EL (cell line): ENCODE data around the gene SULF2.
A peak's percentile ranks its signal among the peaks of the same experiment; 100 is the strongest.
"Not testable (repeated sequence)": the region's sequence is repeated elsewhere in the genome, so short reads cannot be mapped to it uniquely, and the experiment has no call there.

Experiments used
- DNase-seq: peaks from one replicate; pipeline ENCODE4 v3.0.0-alpha.2; 2016

Gene SULF2

DNA sequence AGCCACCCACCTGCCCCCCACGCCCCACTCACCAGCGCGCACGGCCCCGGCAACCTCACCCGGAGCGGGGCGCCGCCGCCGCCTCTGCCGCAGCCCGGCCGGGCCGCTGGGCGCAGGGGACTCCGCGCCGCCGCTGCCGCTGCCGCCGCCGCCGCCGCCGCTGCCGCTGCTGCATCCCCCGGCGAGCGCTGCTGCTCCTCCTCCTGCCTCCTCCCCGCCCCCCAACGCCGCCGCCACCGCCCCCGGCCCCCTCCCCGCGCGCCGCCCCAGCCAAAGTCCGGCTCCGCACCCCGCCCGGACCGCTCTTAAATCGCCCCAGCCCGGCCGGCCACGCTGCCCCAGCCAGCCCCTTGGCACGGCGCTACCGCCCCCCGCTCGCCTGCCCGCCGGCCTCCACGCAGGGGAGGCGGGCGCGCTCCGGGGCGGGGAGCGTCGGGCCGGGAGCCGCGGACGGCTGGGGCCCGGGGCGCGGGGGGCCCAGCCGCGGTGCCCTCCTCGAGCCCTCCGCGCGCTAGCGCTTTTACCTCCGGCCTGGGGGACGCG is at the start of gene SULF2:
Gene SULF2, minus strand, starts transcription at position 171 of the 543 bp plus-strand sequence. CDS start 28,118 bp downstream, outside the sequence.
- no peak for DNase-seq

- DNase-seq: not testable (repeated sequence)
Measured at GRCh38 chr20:47831675-47832074, 46.4 kb upstream of the SULF2 start.

DNA sequence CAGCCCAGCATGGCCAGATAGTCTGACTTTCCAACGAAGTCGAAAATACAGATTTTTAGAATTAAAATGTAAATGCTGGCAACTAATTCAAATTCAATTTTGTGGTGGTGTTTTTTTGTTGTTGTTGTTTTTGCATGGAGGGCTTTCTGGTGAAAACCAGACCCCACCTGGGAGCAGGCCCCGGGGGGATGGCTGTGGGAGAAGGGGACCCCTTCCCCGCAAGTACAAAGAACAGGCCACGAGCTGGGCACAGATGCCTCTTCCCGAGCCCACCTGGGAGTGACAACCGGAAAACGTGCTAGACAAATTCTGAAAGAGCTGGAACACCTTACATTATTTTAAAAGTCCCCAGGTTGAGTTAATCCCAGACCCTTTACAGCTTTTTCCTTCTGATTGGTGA is 41.4 kb upstream of the SULF2 start:
- not testable (repeated sequence) for DNase-seq

DNA sequence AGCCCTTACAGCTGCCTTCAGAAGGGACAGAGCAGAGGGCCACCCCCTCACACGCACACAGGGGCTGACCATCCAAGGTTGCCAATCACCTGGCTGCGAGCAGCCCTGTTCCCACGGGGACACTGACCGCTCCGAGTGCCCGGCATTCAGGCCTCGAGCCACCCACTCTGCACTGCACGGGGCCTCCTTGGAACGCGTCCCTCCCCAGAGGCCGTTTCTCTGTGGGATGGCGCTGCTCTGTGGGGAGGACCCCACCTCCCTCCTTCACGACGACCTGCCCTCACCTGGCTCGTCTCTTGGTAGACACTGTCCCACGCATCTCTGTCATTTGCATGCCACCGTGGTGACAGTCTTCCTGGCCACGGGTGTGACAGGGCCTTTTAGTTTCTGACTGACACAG is 40.7 kb upstream of the SULF2 start:
- not testable (repeated sequence) for DNase-seq

- no peak for DNase-seq
Measured at GRCh38 chr20:47825011-47825762, 39.9 kb upstream of the SULF2 start.

- not testable (repeated sequence) for DNase-seq
Measured at GRCh38 chr20:47823941-47824340, 38.7 kb upstream of the SULF2 start.

DNA sequence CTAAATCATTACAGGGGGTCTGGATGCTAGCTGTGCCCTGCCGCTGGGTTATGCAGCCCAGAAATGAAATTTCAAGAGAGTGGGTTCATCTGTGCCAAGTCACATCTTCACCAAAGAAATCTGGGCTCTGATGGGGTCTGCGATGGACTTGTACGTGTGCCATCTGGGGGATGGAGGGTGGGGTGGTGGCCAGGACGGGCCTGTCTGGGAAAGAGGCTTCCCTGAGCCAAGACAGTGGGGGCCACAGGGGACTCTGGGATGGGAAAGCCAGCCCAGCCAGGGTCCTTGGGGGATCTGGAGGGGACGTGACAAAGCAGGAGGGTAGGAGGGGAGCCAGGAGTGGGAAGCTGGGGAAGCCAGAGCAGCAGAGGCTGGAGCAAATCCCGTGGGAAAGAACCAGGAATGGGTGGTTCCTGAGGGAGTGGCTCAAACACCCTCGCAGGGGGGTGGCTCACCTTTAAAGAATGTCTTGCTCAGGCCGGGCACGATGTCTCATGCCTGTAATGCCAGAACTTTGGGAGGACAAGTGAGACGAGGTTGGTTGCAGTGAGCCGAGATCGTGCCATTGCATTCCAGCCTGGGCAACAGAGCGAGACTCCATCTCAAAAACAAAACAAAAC is 36.3 kb upstream of the SULF2 start:
- DNase-seq: peak; percentile 42

GRCh38 chr20:47818996-47819609 is 33.8 kb upstream of the SULF2 start:
- no peak for DNase-seq

GRCh38 chr20:47818466-47818865 is 33.2 kb upstream of the SULF2 start:
- no peak for DNase-seq

DNA sequence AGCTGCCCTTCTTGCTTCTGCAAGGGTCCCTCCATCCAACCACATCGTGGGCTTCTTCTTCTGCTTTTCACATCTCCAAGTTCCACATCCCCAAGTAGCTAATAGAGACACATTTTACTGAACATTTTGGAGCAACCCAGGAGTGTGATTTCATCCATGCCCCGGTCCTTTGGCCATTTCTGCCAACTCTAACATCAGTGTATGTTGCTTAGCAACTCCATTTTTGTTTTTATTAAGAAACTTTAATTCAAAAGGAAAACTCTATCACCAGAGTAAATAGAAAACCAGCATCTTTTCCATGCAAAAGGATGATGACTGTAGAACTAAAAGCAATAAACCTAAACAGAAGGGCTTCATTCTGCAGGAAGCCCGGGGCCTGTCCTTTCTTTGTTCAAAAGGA is 32.7 kb upstream of the SULF2 start:
- no peak for DNase-seq

GRCh38 chr20:47817573-47817972 is 32.3 kb upstream of the SULF2 start:
- DNase-seq: no peak

- DNase-seq: no peak
Measured at GRCh38 chr20:47816487-47817451, 31.5 kb upstream of the SULF2 start.

DNA sequence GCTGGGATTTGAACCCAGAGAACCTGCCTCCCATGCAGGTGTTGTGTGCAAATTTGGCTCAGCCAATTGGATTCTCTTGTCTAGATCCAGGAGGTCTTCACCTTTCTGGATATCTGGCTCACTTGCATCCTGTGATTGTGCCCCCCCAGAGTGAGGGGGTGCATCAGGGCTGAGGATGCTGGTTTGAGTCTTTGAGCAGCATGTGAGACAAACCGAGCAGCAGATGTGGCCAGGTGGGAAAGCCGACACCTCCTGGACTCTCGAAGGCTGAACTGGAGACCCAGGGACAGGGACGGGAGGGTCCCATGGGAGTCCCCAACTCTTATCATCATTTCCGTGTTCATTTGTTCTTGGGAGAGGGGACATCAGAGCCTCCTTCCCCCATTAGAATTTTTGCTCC is 30.6 kb upstream of the SULF2 start:
- no peak for DNase-seq

- DNase-seq: no peak
Measured at GRCh38 chr20:47815416-47815806, 30.1 kb upstream of the SULF2 start.

DNA sequence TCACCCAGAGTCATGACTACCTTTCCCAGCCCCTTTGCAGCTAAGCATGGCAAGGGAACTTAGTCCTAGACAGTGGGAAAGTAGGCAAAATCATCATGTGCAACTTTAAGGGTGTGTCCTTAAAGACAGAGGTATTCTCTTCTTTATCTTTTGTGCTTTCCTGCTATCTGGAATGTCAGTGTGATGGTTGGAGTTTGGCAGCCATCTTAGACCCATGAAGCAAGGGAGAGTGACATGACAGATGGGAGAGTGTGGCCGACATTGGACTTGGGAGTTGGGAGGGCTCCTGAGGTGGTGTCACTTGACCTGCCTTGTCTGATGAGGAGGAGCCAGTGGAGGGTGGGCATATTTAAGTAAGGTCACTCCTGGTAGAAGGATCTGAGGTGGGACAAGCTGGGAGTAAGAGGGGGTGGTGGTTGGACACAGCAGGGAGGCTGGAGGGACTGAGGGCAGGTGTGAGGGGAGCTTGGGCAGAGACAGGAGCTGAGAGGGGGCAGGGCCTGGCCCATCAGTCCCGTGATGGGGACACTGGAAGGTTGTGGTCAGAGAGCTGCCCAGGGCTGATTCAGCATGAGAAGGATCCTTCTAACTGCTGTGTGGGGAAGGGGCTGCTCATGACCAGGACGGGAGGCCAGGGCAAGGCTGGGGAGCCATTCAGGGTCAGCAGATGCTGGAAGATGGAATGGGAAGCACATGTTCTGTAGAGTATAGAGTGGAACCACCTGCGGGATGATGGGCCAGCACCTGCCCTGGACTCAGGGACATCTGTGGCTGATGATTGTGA is 29.5 kb upstream of the SULF2 start:
- no peak for DNase-seq

GRCh38 chr20:47810721-47811347 is 25.6 kb upstream of the SULF2 start:
- no peak for DNase-seq

DNA sequence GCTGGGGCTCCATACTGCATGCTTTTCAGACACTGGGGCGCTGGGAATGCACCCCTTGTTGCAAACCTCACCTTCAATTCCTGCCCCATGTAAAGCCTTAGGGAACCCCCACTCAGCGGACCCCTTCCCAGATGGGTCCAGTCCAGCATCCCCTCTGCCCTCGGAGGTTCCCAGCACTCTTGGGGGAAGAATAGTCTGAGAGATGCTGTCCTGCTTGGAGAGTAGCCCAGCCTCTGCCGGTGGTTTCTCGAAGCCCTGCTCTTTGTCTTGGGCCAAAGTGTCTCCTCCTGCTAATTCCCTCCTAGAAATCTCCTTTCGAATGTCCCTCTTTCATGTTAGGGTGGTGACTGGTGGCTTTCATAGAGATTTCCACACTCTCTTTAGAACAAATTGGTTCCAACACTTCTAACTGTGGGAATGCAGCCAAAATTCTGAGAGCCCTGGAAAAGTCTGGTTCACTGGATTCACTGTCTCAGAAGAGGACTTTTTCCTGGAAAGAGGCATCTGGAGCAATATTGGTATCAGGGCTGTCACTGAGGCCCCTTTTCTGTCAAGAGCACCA is 24.9 kb upstream of the SULF2 start:
- no peak for DNase-seq

GRCh38 chr20:47809161-47809960 is 24.1 kb upstream of the SULF2 start:
- DNase-seq: peak; percentile 11

- no peak for DNase-seq
Measured at GRCh38 chr20:47805951-47806350, 20.7 kb upstream of the SULF2 start.

GRCh38 chr20:47804972-47805371 is 19.7 kb upstream of the SULF2 start:
- not testable (repeated sequence) for DNase-seq
